ENCODE measurements around the gene OSM. TPM values are rescaled to one million over a fixed set of nuclear protein-coding genes. Genes with fewer than 3 reads are reported as not detected.

Gene OSM
- not detected for total RNA-seq (2021; ENCODE audit: unreplicated experiment)
- polyA plus RNA-seq (2012; ENCODE audit: insufficient read length), result not detected
- Bru-seq, nascent RNA, result not detected
- BruChase-seq, experiment 1, labeled RNA remaining after a 2-hour chase, result percentile 13 among the genes with signal in this experiment
- BruChase-seq, experiment 2, labeled RNA remaining after a 6-hour chase, result percentile 14 among the genes with signal in this experiment
- long read RNA-seq, result 0 reads

- H3K27me3 ChIP-seq (ENCODE audit: control insufficient read depth, insufficient read depth, low read length), result no peaks in the 10 kb centered on the region
- ChIA-PET POLR2A (interaction anchor here (0.6 kb wide), 1 partner anchor 459 kb away, joined by 11 read pairs; no protein-coding TSS in a partner anchor), CTCF (no interaction called here)
- peaks cover 2% of the 10 kb centered on the region for H3K4me1 ChIP-seq (ENCODE audit: control insufficient read depth, insufficient read depth, low read length)
- no peak for ATAC-seq
- intact Hi-C loops (cut with micrococcal nuclease; ENCODE audit: unreplicated experiment) (no loop called here), in situ Hi-C loops (cut with HindIII; ENCODE audit: low pct_unique_long_range_greater_than_20kb, low sequenced_read_pairs) (no loop called here)
- no peak for DNase-seq (ENCODE audit: low read depth, low spot score)
- BruUV-seq (replicated peaks), result no TSS peak
- H3K27ac ChIP-seq (ENCODE audit: low read length), result no peak within 1 kb of the TSS
- no peaks in the 10 kb centered on the region for H3K9me3 ChIP-seq (ENCODE audit: control insufficient read depth, insufficient read depth, low read depth, low read length)
- no peaks in the 10 kb centered on the region for H3K36me3 ChIP-seq (ENCODE audit: control insufficient read depth, insufficient read depth, low read length)
- no peak within 1 kb of the TSS for H3K4me3 ChIP-seq (ENCODE audit: low read depth in 2 of 2, low read length in 2 of 2)
- TF ChIP-seq, protein P1, sequence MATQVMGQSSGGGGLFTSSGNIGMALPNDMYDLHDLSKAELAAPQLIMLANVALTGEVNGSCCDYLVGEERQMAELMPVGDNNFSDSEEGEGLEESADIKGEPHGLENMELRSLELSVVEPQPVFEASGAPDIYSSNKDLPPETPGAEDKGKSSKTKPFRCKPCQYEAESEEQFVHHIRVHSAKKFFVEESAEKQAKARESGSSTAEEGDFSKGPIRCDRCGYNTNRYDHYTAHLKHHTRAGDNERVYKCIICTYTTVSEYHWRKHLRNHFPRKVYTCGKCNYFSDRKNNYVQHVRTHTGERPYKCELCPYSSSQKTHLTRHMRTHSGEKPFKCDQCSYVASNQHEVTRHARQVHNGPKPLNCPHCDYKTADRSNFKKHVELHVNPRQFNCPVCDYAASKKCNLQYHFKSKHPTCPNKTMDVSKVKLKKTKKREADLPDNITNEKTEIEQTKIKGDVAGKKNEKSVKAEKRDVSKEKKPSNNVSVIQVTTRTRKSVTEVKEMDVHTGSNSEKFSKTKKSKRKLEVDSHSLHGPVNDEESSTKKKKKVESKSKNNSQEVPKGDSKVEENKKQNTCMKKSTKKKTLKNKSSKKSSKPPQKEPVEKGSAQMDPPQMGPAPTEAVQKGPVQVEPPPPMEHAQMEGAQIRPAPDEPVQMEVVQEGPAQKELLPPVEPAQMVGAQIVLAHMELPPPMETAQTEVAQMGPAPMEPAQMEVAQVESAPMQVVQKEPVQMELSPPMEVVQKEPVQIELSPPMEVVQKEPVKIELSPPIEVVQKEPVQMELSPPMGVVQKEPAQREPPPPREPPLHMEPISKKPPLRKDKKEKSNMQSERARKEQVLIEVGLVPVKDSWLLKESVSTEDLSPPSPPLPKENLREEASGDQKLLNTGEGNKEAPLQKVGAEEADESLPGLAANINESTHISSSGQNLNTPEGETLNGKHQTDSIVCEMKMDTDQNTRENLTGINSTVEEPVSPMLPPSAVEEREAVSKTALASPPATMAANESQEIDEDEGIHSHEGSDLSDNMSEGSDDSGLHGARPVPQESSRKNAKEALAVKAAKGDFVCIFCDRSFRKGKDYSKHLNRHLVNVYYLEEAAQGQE (IDR thresholded peaks at IDR 0.05; ENCODE audit: insufficient read depth in 1 of 2, low read depth in 2 of 2, low read length in 1 of 2), result no peak
- TF ChIP-seq SIN3A (IDR thresholded peaks at IDR 0.05; ENCODE audit: borderline replicate concordance, insufficient read depth, low read depth, low read length), result no peak
- no peak for TF ChIP-seq CTCF (IDR thresholded peaks at IDR 0.05)
- TF ChIP-seq POLR2AphosphoS5 (IDR thresholded peaks at IDR 0.05; ENCODE audit: low read depth, low read length), result no peak
- no peak for TF ChIP-seq TCF7L2 (IDR thresholded peaks at IDR 0.05; ENCODE audit: low read depth, low read length)
Observed at GRCh38 chr22:30266445-30267381, at the start of gene OSM. Gene OSM (minus strand): TSS chr22:30266851. CDS start chr22:30266799, 52 bp downstream.

DNA sequence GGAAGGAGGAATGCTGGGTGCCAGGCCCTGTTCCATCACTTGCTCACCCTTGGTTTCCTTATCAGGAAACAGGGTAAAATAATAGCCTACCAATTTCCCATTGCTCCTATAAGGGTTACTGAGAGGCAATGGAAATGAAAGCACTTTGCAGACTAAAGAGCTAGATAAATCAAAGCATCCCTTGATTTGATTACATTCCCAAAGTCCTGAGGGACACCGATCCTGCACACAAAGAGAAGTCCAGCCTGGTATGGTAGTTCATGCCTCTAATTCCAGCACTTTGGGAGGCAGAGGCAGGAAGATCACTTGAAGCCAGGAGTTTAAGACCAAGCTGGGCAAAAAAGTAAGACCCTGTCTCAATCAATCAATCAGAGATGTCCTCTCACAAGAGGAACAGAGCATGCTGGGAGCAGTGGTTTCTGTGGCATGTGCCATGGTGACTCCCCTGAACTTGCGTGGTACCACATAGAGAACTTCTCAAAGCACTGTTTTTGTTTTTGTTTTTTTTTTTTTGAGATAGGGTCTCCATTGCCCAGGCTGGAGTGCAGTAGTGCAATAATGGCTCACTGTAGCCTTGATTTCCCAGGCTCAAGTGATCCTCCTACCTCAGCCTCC is 49.4 kb upstream of the OSM start:
- in situ Hi-C loops (cut with HindIII; ENCODE audit: low pct_unique_long_range_greater_than_20kb, low sequenced_read_pairs), result no loop called here
- H3K27ac ChIP-seq (ENCODE audit: low read length), result no peak overlapping the region
- CTCF ChIA-PET, result no interaction called here
- BruUV-seq (replicated peaks), result no TSS peak
- no peaks in the 10 kb centered on the region for H3K27me3 ChIP-seq (ENCODE audit: control insufficient read depth, insufficient read depth, low read length)
- peaks cover 34% of the 10 kb centered on the region for H3K4me1 ChIP-seq (ENCODE audit: control insufficient read depth, insufficient read depth, low read length)
- no peaks in the 10 kb centered on the region for H3K9me3 ChIP-seq (ENCODE audit: control insufficient read depth, insufficient read depth, low read depth, low read length)
- no peaks in the 10 kb centered on the region for H3K36me3 ChIP-seq (ENCODE audit: control insufficient read depth, insufficient read depth, low read length)
- DNase-seq (ENCODE audit: low read depth, low spot score), result no peak
- no peak for ATAC-seq
- POLR2A ChIA-PET, result no interaction called here
- H3K4me3 ChIP-seq (ENCODE audit: low read depth in 2 of 2, low read length in 2 of 2), result no peak overlapping the region
- TF ChIP-seq CTCF (IDR thresholded peaks at IDR 0.05) (no peak), TCF7L2 (IDR thresholded peaks at IDR 0.05; ENCODE audit: low read depth, low read length) (no peak), POLR2AphosphoS5 (IDR thresholded peaks at IDR 0.05; ENCODE audit: low read depth, low read length) (no peak), SIN3A (IDR thresholded peaks at IDR 0.05; ENCODE audit: borderline replicate concordance, insufficient read depth, low read depth, low read length) (no peak)
- TF ChIP-seq, protein P1 (IDR thresholded peaks at IDR 0.05; ENCODE audit: insufficient read depth in 1 of 2, low read depth in 2 of 2, low read length in 1 of 2), result no peak
- intact Hi-C loops (cut with micrococcal nuclease; ENCODE audit: unreplicated experiment), result no loop called here
